ENCODE results near the gene ABI1. TPM values are rescaled to one million over a fixed set of nuclear protein-coding genes. Genes with fewer than 3 reads are reported as not detected.

ABI1 gene
- total and polyA plus RNA-seq, 9 of the 15 experiments (the other 6 are each of a cell fraction or from before 2014, with no cell fraction given): 22.1 to 52.3 (median 39.0) TPM

DNA sequence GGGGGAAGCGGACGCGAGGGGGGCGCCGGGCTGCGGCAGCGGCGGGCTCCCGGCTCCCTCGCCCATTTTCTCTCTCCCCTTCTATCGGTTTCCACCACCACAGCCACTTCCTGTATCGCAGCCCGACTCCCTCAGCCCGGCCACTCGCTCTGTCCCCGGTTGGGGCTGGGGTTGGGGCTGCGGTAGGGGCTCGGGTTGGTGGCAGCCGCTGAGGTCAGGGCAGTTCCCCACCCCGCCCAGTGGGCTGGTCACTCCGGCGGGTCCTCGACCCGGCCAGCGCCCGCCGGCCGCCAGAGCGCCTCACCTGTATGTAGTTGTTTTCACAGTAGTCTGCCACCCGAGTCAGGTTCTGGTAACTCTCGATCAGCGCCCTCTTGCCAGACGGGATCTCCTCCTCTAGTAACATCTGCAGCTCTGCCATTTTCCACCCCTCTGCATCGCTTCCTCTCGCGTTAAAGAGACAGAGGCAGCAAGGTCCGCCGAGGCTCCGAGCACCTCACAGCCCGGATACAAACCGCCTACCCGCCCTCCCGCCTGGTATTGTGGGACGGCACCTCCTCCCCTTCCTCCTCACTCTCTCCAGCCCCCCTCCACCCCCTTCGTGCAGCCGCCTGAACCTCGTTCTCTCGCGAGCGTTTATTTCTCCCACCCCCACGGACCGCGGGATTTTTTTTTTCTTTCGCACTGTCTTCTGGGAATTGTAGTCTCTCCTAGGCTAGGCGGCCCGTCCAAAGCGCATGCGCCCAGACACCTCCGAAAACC lies at the start of gene ABI1 (continued):
- TF ChIP-seq, protein P1, sequence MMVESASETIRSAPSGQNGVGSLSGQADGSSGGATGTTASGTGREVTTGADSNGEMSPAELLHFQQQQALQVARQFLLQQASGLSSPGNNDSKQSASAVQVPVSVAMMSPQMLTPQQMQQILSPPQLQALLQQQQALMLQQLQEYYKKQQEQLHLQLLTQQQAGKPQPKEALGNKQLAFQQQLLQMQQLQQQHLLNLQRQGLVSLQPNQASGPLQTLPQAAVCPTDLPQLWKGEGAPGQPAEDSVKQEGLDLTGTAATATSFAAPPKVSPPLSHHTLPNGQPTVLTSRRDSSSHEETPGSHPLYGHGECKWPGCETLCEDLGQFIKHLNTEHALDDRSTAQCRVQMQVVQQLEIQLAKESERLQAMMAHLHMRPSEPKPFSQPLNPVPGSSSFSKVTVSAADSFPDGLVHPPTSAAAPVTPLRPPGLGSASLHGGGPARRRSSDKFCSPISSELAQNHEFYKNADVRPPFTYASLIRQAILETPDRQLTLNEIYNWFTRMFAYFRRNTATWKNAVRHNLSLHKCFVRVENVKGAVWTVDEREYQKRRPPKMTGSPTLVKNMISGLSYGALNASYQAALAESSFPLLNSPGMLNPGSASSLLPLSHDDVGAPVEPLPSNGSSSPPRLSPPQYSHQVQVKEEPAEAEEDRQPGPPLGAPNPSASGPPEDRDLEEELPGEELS (CRISPR knock-in tag; IDR thresholded peaks at IDR 0.05; ENCODE audit: borderline replicate concordance): no peak
- no peak for TF ChIP-seq CUX1 (CRISPR knock-in tag; IDR thresholded peaks at IDR 0.05)
- no peak for TF ChIP-seq XRCC3 (IDR thresholded peaks at IDR 0.05)
- TF ChIP-seq RBM22 (IDR thresholded peaks at IDR 0.05; ENCODE audit: low read depth, low read length, poor library complexity, severe bottlenecking): no peak
- TF ChIP-seq PCBP2 (IDR thresholded peaks at IDR 0.05; ENCODE audit: low read depth, low read length, poor library complexity, severe bottlenecking): peak; percentile 39
- TF ChIP-seq MYBL2 (IDR thresholded peaks at IDR 0.05; ENCODE audit: low read depth): no peak
- TF ChIP-seq MYBL2 (CRISPR knock-in tag; IDR thresholded peaks at IDR 0.05; ENCODE audit: borderline replicate concordance): no peak
- TF ChIP-seq ZFP1 (CRISPR knock-in tag; IDR thresholded peaks at IDR 0.05): no peak
- TF ChIP-seq ZNF174 (CRISPR knock-in tag; IDR thresholded peaks at IDR 0.05): no peak
- TF ChIP-seq SIN3B (IDR thresholded peaks at IDR 0.05; ENCODE audit: low read depth): no peak; the same call in 1 of the 2 replicates
- TF ChIP-seq ZFPM2 (CRISPR knock-in tag; IDR thresholded peaks at IDR 0.05): no peak
- no peak for TF ChIP-seq ZNF699 (CRISPR knock-in tag; IDR thresholded peaks at IDR 0.05; ENCODE audit: insufficient replicate concordance)
- no peak for TF ChIP-seq DNMT1 (IDR thresholded peaks at IDR 0.05)
- no peak for TF ChIP-seq FUS (optimal IDR thresholded peaks at IDR 0.05; ENCODE audit: low read depth, low read length)
- TF ChIP-seq ZC3H4 (CRISPR knock-in tag; IDR thresholded peaks at IDR 0.05; ENCODE audit: borderline replicate concordance): peak; percentile 54; the same call in 1 of the 2 replicates
- no peak for TF ChIP-seq TFAM (CRISPR knock-in tag; conservative IDR thresholded peaks at IDR 0.05)
- no peak for TF ChIP-seq STAT5B (CRISPR knock-in tag; IDR thresholded peaks at IDR 0.05)
- 0 out of 2 replicates have a peak, but pooled peaks have one; percentile 20 for TF ChIP-seq KLF1 (tag; IDR thresholded peaks at IDR 0.05)
- no peak; the same call in 1 of the 2 replicates for TF ChIP-seq NBN (IDR thresholded peaks at IDR 0.05; ENCODE audit: low read depth)
- TF ChIP-seq ZNF134 (CRISPR knock-in tag; conservative IDR thresholded peaks at IDR 0.05): no peak
- TF ChIP-seq ETV1 (tag; conservative IDR thresholded peaks at IDR 0.05; ENCODE audit: low read depth): no peak; the same call in 1 of the 2 replicates
